HG02571 (cell line): ENCODE results near the gene RPRD1B.

Source experiments
- ATAC-seq: cut with Tn5 transposase; IDR thresholded peaks from one replicate; pipeline ENCODE4 v1.9.1; 2021; ENCODE audit warnings: mild to moderate bottlenecking, moderate library complexity; ENCODE audit not compliant: unreplicated experiment

RPRD1B gene

DNA sequence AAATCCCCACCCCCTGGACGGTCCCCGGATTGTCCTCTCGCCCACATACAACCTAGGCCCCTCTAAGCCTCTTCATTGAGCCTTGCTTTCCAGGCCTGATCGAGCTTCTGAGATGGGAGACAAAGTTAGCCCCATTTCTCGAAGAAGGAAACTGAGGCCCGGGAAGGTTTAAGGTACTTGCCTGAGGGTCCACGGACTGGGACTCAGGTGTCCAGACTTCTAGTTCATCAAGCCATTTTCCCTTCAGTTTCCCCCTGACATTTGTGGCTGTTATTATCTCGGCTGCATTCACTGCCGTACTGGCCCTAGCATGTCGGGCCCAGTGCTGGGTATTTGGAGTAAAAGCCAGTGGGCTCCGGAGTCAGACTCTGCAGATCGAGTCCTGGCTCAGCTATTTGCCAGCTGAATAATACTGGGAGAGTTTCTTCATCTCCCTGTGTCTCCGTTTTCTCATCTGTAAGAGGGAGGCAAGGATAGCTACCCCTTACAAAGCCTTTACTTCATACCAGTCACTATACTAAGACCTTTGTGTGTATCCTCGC, 633 bp downstream of the RPRD1B start:
- ATAC-seq: no peak

DNA sequence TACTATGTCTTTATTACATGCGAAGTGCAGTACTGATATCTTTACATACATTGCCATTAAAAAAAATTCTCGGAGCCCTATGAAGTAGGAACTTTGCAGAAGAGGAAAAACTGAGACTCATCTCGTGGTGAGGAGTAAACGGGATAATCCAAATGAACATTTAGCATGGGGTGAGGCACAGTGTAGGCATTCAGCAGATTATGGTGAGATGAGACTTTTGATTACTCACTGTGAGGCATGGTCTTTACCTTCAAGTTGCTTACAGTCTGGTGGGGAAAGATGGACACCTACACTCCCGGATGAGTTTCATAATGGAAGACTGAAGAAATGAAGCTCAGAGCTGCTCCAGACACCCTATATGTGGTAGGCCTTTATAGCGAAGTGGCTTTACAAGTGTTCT, 1.4 kb downstream of the RPRD1B start:
- no peak for ATAC-seq

DNA sequence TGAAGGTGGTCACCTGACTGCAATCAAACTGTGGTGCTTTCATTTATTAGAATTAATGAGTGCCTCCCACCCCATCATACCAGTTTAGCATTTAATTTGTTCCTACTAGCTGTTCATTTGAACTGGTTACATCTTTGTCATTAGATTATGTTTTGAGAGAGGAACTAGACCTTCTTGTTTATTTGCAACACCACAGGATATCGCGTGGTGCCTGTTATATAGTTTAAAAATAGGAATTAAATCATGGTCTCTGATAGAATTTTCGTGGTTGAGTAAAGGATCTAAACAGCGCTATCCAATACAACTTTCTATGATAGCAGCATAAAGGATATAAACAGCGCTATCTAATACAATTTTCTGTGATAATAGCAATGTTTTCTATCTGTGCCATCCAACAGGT, 2.8 kb downstream of the RPRD1B start:
- no peak for ATAC-seq

DNA sequence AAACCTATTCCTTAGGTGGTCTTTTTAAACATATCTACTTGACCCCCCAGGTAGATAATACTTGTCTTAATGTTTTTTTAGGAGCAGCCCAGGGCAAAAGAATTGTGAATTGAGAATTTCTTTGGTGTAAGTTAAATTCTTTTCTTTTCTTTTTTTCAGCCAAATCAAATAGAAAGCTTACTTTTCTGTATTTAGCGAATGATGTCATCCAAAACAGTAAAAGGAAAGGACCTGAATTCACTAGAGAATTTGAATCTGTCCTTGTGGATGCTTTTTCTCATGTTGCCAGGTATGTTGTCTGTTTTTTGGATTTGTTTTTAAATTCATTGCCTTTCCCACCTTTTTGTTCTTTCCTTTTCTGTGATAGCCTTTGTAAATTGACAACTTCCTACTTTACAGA, 6.7 kb downstream of the RPRD1B start:
- no peak for ATAC-seq

DNA sequence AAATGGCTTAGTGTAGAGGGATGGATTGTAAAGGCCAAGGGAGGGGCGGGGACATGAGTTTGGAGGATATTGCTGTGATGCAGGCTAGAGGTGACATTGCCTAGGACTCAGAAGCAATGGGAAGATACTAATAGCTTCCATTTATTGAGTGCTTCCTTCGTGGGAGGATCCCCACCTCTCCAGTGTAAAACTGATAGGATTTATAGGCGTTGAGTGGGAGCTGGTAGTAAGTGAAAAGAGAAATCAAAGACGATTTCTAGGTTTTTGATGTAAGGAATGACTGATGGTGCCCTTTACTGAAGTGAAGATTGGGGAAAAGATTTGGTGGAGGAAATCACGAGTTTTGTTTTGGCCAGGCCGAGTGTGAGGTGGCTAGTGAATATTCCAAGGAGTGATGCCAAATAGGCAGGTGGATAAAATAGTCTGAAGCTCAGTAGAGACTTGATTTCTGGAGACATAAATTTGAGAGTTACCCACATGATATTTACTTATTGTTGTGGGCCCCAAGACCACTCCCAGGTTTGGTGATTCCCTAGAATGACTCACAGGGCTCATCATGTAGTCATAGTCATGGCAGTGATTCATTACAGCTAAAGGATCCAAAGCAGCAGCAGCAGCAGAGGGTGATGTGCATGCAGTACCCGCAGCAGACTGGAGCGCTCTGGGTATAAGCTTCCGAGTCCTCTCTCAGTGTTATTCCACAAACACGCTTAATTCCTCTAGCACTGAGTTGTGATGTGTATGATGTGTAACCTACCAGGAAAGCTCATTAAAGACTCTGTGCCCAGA, 10.2 kb downstream of the RPRD1B start:
- no peak for ATAC-seq

DNA sequence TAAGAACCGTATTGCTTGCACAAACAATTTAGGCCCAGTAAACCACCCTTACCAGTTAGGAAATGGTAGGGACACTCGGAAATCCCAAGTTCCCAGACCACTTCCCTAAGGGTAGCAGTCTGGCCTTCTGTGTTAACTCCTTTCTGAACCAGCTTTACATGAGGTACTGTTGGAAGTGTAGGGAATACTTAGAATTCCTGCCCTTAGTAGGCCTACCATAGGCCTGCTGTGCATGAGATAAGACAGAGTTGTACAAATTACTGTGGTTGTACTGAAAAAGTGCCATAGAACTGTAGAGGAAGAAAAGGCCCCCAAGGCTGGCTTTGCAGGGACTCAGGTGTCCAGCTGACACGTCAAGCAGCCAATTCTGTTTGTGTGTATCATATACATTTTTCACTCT, 11.1 kb downstream of the RPRD1B start:
- ATAC-seq: no peak

DNA sequence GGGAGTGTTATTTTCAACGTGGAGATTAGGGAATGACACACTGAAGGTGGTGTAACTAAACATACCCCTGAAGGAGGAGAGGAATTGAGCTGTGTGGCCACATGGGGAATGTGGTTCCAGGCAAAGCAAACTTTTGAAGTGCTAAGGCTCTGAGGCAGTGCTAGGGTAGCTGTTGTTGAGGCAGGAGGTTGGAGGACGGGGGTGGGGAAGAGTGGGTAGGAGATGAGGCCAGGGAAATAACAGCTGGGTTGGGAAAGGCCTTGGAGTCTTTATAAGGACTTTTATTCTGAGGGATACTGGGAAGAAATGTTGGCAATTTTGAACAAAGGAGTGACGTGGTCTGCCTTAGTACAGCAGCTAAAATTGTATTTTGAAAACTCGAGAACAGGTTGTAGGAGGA, 13.0 kb downstream of the RPRD1B start:
- ATAC-seq: no peak

DNA sequence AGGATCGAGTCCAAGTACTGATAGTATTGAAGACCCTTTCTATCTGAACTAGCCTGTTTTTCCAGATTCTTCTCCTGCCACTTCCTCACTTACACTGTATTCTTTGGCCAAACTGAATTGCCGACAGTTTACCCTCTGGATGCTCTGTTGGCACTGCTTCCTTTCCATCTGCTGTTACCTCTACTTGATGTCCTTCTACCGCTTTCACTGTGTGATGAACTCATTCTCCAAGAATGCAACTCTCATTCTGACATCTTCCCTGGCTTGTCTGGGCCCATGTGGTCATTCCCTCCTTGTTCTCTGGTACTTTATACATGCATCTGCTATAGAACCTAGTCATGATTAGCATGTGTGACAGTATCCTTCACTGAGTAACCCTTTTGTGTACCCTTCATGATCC, 16.3 kb downstream of the RPRD1B start:
- no peak for ATAC-seq

DNA sequence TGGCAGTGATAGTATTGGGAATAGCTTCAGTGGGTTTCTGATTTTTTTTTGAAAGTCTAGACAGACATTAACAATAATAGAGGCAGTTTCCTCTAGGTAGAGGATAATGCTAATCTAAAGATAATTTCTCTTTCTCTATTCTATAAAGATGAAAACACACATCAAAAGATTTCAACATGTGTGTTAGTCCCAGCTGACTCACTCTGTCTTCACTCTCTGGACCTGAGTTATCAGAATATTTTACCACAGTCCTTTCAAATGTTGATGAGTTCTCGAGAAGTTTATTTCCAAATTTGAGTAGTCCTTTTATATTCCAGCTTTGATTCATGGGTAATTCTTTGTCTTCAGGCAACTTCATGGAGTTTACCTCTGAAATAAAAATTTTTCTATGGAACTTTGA, 17.1 kb downstream of the RPRD1B start:
- ATAC-seq: no peak

DNA sequence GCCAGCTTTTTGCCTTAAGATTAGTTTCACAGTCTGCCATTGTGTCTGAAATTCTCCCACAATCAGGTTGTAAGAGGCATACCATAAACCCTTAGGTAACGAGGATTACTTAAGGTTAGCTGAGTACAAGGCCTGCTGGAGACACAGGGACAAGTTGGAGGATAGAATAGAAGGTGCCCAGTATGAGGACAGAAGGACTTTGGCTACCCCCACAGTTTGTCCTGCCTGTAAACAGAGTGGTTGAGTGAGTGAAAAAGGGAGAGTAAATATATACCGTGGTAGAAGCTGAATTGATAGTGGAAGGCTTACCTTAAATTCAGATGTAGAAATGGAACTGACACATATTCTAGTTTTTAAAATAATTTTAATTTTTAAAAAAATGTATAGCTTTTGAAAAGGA, 19.3 kb downstream of the RPRD1B start:
- no peak for ATAC-seq

DNA sequence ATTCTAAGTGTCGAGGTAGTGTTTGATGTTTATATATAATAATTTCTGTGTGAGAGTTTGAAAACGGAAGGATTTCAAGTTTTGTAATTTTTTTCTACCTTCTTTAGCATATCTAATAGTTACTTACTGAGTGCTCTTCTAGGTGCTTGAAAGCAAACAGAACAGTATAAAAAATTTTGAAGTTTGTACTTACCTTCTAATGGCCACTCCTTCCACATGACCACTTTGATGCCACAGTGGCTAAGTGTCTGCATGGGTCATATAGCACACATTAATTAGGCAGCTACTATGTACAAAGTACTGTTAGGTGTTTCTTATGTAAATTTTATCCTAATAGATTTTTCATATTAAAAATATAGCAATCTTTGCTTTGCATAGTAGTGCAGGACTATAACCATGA, 21.1 kb downstream of the RPRD1B start:
- no peak for ATAC-seq

DNA sequence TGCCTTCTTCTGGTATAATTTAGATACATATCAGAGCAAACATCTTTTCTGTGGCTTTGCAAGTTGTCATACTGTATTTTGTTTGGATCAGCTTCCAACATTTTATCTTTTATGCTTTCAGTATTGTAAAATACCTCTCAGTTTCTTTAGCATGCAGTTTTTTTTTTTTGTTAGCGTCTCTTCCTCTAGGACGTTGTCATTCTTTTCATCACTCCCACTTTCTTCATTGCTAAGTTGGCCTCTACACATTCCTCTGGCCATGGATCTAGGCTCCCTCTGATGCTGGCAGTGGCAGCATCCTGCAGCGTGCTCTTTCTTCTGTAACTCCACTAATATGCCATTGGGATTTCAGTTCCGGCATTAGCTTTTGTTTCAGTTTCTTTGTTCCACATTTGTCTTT, 21.7 kb downstream of the RPRD1B start:
- no peak for ATAC-seq

DNA sequence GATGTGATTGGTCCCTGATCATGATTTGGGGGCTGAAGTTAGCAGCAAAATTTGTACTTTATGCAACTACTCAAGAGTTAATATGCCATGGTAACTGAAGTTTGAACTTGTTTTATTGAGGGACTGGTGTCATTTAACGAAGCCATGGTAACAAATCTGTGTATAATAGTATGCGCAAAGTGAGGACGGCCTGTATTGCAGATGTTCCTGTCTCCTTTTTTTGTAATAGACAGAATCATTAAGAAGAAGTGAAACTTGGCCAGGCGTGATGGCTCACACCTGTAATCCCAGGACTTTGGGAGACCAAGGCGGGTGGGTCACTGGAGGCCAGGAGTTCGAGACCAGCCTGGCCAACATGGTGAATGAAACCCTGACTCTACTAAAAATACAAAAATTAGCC, 22.3 kb downstream of the RPRD1B start:
- no peak for ATAC-seq

DNA sequence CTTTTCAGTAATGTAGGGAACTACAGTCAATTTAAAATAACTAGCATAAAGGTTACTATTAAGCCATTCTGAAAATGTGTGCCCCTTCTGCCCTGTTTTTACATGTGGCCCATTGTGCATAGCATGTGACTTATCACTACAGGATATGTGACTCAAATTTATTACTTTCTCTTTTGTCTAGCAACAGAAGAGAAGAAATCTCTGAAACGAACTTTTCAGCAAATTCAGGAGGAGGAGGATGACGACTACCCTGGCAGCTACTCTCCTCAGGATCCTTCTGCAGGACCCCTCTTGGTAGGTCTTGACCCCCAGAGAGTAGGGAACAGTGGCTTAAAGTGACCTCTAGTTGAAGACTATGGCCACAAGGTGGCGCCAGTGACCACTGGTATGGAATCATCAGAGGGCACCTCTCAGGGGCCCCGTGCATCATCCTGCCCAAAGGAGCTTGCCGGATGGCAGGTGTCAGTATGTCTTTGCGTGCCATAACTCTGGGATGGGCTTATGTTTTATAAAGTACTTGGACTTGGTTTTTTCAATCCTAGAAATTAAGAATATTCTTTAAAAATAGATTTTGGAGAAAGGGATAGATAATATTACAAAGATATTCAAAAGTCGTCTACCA, 23.9 kb downstream of the RPRD1B start:
- no peak for ATAC-seq

DNA sequence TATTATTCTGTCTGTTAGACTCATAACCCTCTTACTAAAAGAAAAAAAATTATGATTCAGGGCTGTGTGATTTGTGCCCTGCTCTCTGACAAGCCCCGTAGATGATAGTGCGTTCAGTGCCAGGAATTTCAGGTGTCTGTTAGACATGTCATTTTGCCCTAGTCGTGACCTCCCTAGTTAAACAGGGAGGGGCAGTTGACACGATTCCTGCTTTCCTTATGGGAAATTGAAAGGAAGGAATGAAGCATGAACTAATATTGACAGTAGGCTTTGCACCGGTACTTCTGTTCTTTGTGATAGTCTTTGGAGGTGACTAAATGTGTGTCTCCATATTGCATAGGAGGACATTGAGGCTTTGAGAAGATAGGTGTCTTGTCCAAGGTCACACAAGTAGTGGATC, 26.3 kb downstream of the RPRD1B start:
- no peak for ATAC-seq

DNA sequence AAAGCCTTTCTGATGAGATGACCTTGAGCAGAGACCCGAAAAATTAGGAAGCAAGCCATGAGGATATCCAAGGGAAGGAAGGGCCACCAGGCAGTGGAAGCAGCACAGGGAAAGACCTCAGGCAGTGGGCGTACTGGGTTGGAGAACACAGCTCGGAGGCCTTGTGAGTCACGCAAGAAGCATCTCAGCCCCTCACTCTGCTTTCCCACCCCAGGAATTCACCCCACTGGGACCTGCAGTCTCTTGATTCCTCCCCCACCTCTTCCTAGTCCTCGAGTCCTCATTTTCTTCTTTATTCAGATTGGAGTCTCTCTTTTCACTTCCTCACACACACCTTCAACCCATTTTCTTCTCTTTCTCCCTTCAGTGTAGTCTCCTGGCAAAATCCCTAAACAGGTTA, 27.0 kb downstream of the RPRD1B start:
- no peak for ATAC-seq

DNA sequence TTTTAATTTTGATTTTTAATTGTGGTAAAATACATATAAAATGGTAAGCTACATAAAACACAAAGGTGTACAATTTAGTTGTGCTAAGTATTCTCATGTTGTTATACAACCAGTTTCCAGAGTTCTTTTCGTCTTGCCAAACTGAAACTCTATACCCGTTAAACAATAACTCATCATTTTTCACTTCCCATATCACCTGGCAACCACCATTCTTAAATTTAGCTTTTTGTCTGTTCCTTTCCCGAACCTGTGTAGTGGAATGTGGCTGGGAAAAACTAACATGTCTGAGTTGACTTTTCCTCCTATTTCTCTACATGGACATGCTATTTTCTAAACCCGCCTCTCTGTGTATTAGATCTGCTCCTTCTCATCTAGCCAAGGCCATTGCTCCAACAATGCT, 27.6 kb downstream of the RPRD1B start:
- no peak for ATAC-seq

DNA sequence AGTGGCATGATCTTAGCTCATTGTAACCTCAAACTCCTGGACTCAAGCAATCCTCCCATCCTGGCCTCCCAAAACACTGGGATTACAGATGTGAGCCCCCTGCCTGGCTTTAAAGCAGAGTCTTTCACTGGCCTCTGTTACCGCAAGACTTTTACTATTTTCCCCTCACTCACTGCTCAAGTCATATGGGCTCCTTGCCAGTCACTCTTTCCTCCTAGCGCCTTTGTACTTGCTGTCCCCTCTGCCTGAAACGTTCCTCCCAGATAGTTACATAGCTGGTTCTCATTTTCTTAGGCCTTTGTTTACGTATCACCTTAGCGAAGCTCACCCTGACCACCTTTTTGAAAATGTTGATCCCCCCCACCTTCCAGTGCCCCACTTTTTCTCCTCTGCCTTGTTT, 29.3 kb downstream of the RPRD1B start:
- no peak for ATAC-seq

DNA sequence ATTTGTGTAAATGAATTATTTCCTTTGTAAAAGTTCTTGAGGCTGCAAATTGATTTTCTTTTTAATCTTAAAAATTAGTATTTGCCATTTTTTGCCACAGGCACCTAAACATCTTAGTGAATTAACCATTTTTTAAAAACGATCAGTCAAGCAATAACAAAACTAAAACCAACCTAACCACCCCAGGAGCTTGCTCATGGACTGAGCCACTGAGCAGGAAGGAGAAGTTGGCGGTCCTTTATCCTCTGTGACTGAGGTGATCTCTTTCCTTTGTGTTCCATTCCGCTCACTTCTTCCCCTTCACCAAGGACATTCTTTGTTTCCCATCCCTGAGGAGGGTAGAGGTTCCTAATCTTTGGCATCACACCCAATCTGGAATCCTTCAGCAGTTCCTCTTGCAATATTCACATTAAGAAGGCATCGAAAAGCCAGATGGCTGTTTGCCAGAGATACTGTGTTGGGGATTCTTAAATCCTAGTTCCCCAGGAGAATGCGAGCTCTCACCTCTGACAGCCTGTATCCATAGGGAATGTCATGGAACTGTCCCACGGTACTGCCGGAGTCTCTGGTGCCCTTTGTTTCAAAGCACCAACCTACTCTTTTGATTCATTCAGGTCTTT, 30.5 kb downstream of the RPRD1B start:
- ATAC-seq: no peak

DNA sequence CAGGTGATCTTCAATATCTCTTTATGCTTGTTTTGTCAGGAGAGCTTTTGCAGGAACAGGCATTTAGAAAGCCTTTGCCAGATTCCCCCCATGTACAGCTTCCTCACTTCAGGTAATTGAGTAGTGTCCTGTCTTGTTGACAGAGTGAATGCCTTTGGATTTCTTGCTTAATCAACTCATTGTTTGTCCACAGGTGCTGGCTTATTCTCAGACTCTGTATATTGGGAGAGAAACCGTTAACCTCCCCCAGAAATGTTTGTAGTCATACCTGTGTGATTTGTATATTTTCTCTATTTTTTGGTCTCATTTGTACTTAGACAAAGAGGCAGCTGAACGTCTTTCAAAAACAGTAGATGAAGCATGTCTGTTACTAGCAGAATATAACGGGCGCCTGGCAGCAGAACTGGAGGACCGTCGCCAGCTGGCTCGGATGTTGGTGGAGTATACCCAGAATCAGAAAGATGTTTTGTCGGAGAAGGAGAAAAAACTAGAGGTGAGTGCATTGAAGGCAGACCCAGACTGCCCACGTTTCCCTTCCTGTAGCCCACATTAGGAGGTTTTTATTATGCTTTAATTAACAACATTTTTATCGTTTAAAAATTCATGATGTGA, 32.3 kb downstream of the RPRD1B start:
- ATAC-seq: no peak

DNA sequence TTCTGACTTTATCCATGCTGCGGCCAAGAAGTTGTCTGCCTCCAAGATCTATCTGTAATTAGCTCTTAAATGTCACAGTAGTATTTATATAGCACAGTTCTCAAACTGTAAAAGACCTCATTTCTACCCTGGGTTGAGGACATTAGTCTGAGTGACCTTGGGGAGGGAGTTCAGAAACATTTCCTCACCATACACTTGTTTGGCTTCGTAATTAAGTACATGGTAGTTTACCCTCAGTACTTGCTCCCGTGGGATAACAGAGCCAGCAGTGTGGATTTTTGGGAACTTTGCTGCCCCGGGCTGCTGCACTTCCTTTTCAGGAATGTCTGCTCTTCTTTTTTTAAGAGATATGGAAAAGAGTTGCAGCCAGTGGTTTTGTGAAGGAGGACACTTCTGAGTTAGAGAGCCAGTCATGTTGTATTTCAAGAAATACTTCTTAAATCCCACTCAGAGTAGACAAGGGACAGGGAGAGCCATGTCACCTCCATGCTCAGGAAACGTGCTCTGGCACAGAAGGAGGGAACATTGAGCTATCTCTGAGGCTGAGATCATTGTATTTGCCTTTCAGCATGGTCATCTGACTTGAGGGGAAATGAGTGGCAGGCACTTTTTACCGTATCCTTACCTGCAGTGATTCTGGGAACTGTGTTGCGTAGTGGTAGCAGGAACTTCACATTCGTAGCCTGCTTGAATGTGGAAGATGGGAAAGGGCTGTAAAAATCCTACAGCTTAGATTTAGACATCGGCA, 33.6 kb downstream of the RPRD1B start:
- ATAC-seq: no peak
